Measurements from ENCODE around the gene FBP1.
A peak's percentile ranks its signal among the peaks of the same experiment; 100 is the strongest.
"Not testable (repeated sequence)": the region's sequence is repeated elsewhere in the genome, so short reads cannot be mapped to it uniquely, and the experiment has no call there.

FBP1 gene

DNA sequence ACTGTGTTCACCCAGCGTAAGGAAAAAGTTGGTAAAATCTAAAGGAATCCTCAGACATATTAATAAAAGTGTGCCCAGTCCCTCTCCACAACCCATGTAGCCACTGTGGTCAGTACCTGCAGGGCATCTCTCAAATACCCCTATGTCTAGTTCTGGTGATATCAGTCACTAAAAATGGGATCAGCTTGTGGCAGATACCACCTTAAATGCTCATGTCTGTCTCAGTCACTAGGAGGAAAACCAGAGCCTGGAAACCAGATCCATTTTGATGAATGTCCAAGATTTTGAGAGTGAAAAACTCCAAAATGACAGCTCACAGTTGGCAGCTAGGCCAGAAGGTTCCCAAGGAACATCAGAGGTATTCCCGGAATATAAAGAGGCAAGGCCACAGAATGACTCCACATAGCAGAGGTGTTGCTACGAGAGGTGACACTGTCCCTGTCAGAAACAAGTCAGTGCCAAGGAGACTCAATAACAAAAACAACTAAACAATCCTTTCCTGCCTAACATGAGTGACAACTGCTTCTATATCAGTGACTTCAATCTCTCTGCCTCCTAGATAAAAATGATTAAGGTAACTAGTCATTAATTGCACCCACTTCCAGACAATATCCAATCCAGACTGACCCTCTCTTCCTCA is 70.9 kb downstream of the FBP1 start:
- Histone ChIP-seq H3K9ac (ENCODE audit: insufficient read length) (no peak overlapping the region), H3K27ac (no peak overlapping the region), H3K4me3 (no peak overlapping the region), H3K9me3 (ENCODE audit: low read depth, low read length) (no peaks in the 10 kb centered on the region), H3K36me3 (ENCODE audit: insufficient read depth, low read length) (no peaks in the 10 kb centered on the region)
- no peak for DNase-seq (ENCODE audit: low read depth, low spot score)
- no peak for TF ChIP-seq EZH2 (IDR thresholded peaks at IDR 0.05)
- no peak for TF ChIP-seq POLR2AphosphoS5 (IDR thresholded peaks at IDR 0.05; ENCODE audit: borderline replicate concordance, low read depth, low read length)
- TF ChIP-seq FOXP2 (optimal IDR thresholded peaks at IDR 0.05; ENCODE audit: control extremely low read depth, extremely low read length, insufficient read depth), result no peak

DNA sequence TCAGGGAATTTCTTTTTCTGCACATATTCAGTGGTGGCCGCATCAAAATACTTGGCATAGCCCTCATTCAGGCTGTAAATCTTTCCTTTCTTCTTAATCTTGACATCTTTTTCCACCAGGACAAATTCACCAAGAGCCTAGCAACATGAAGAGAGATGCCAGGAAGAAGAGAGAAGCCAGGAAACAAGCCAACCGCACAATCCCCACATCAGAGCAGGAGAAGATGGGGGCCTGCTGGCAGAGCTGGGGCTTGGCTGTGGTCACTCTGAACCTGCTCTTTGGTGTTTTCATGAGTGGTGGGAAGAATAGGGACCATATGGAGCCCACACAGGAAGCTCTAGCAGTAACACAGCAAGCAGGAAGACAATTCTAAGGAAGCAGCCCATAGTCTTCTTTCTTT is 72.0 kb downstream of the FBP1 start:
- Histone ChIP-seq H3K4me3 (no peak overlapping the region), H3K9me3 (ENCODE audit: low read depth, low read length) (no peaks in the 10 kb centered on the region), H3K27ac (no peak overlapping the region), H3K9ac (ENCODE audit: insufficient read length) (no peak overlapping the region), H3K36me3 (ENCODE audit: insufficient read depth, low read length) (no peaks in the 10 kb centered on the region)
- no peak for TF ChIP-seq FOXP2 (optimal IDR thresholded peaks at IDR 0.05; ENCODE audit: control extremely low read depth, extremely low read length, insufficient read depth)
- TF ChIP-seq EZH2 (IDR thresholded peaks at IDR 0.05), result no peak
- TF ChIP-seq POLR2AphosphoS5 (IDR thresholded peaks at IDR 0.05; ENCODE audit: borderline replicate concordance, low read depth, low read length), result no peak
- DNase-seq (ENCODE audit: low read depth, low spot score), result no peak

DNA sequence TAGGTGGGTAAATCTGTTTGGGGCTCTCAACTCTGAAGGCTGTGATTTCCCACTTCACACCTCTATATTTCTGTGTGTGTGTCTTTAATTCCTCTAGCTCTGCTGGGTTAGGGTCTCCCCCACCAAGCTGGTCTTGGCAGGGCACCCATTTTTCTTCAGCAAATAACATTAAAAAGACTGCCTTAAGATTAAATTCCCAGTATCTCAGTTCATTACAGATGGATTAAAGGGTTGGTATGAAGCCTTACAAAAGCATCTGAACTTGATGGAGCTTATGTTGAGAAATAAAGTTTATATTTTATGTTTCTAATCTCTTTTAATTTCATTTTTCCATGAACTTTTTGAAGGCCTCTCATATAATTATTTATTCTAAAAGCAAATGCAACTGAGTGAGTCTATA is 72.8 kb downstream of the FBP1 start:
- no peak overlapping the region for H3K4me3 ChIP-seq
- TF ChIP-seq FOXP2 (optimal IDR thresholded peaks at IDR 0.05; ENCODE audit: control extremely low read depth, extremely low read length, insufficient read depth), result no peak
- no peak for TF ChIP-seq EZH2 (IDR thresholded peaks at IDR 0.05)
- TF ChIP-seq POLR2AphosphoS5 (IDR thresholded peaks at IDR 0.05; ENCODE audit: borderline replicate concordance, low read depth, low read length), result no peak
- no peak for DNase-seq (ENCODE audit: low read depth, low spot score)
- H3K36me3 ChIP-seq (ENCODE audit: insufficient read depth, low read length), result no peaks in the 10 kb centered on the region
- no peaks in the 10 kb centered on the region for H3K9me3 ChIP-seq (ENCODE audit: low read depth, low read length)
- no peak overlapping the region for H3K27ac ChIP-seq
- H3K9ac ChIP-seq (ENCODE audit: insufficient read length), result no peak overlapping the region

DNA sequence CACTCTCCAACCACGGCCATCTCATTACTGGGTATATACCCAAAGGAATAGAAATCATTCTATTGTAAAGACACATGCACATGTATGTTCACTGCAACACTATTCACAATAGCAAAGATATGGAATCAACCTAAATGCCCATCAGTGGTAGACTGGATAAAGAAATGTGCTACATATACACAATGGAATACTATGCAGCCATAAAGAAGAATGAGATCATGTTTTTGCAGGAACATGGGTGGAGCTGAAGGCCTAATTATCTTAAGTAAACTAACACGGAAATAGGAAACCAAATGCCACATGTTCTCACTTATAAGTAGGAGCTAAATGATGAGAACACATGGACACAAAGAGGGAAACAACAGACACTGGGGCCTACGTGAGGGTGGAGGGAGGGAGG is 75.0 kb downstream of the FBP1 start:
- H3K4me3 ChIP-seq; H3K36me3 ChIP-seq (ENCODE audit: insufficient read depth, low read length); H3K9me3 ChIP-seq (ENCODE audit: low read depth, low read length); DNase-seq (ENCODE audit: low read depth, low spot score); H3K27ac ChIP-seq; H3K9ac ChIP-seq (ENCODE audit: insufficient read length): not testable (repeated sequence)

DNA sequence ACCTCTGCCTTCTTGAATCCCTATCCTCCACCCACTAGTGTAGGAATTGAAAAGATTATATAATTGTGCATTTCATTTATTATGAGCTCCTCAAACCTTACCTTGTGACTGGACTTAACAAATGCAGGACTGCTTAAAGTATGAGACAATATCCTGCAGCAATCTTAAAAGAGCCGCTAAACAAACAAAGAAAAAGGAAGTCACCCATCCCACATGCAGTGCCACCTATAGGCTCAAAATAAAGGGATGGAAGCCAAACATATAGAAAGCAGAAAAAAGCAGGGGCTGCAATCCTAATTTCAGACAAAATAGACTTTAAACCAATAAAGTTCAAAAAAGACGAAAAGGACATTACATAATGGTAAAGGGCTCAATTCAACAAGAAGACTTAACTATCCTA is 75.8 kb downstream of the FBP1 start:
- DNase-seq (ENCODE audit: low read depth, low spot score), result no peak
- no peaks in the 10 kb centered on the region for H3K36me3 ChIP-seq (ENCODE audit: insufficient read depth, low read length)
- H3K9ac ChIP-seq (ENCODE audit: insufficient read length), result no peak overlapping the region
- H3K9me3 ChIP-seq (ENCODE audit: low read depth, low read length), result no peaks in the 10 kb centered on the region
- TF ChIP-seq EZH2 (IDR thresholded peaks at IDR 0.05), result no peak
- no peak for TF ChIP-seq POLR2AphosphoS5 (IDR thresholded peaks at IDR 0.05; ENCODE audit: borderline replicate concordance, low read depth, low read length)
- no peak for TF ChIP-seq FOXP2 (optimal IDR thresholded peaks at IDR 0.05; ENCODE audit: control extremely low read depth, extremely low read length, insufficient read depth)
- H3K4me3 ChIP-seq, result no peak overlapping the region
- H3K27ac ChIP-seq, result no peak overlapping the region

DNA sequence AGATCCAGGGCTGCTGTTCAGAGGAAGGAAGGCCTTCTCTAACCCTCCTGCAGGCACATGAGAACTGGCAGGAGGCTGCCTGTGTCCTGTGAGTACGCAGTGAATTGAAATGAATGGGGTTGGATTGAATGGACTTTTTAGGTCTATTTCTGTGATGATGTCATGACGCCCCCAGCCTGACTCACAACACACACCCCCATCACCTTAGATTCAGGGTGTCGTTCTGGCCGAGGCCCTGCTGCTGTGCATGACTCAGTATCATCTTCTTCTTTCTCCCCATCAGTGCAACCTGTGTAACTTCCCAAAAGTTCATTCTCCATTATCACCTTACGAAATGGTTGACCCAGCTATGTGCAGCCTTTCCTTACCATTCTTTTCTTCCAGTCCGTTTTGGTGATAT is 79.1 kb downstream of the FBP1 start:
- H3K9ac ChIP-seq (ENCODE audit: insufficient read length), result no peak overlapping the region
- DNase-seq (ENCODE audit: low read depth, low spot score), result no peak
- no peaks in the 10 kb centered on the region for H3K9me3 ChIP-seq (ENCODE audit: low read depth, low read length)
- no peaks in the 10 kb centered on the region for H3K36me3 ChIP-seq (ENCODE audit: insufficient read depth, low read length)
- TF ChIP-seq FOXP2 (optimal IDR thresholded peaks at IDR 0.05; ENCODE audit: control extremely low read depth, extremely low read length, insufficient read depth) (no peak), POLR2AphosphoS5 (IDR thresholded peaks at IDR 0.05; ENCODE audit: borderline replicate concordance, low read depth, low read length) (no peak), EZH2 (IDR thresholded peaks at IDR 0.05) (no peak)
- H3K27ac ChIP-seq, result no peak overlapping the region
- H3K4me3 ChIP-seq, result no peak overlapping the region

DNA sequence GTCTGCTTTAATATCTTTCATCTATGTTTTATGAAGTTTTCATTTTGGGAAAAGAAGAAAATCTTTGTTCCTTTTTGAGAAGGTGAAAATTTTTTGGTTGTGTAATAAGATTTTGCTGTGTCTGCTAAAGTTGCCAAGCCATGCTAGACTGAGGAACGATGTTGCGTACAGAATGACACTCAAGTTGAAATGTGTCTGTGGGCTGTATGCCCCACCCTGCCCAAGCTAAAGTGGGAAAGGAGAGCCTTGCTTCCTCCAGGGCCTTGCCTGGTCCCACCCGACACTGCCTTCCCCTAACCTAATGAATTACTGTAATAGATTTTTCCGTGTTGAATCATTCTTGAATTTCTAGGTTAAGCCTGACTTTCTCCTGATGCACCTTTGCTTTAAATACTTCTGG is 81.9 kb downstream of the FBP1 start:
- Histone ChIP-seq H3K9ac (ENCODE audit: insufficient read length) (no peak overlapping the region), H3K27ac (no peak overlapping the region), H3K9me3 (ENCODE audit: low read depth, low read length) (no peaks in the 10 kb centered on the region), H3K4me3 (no peak overlapping the region), H3K36me3 (ENCODE audit: insufficient read depth, low read length) (no peaks in the 10 kb centered on the region)
- TF ChIP-seq EZH2 (IDR thresholded peaks at IDR 0.05) (no peak), POLR2AphosphoS5 (IDR thresholded peaks at IDR 0.05; ENCODE audit: borderline replicate concordance, low read depth, low read length) (no peak), FOXP2 (optimal IDR thresholded peaks at IDR 0.05; ENCODE audit: control extremely low read depth, extremely low read length, insufficient read depth) (no peak)
- DNase-seq (ENCODE audit: low read depth, low spot score), result no peak

DNA sequence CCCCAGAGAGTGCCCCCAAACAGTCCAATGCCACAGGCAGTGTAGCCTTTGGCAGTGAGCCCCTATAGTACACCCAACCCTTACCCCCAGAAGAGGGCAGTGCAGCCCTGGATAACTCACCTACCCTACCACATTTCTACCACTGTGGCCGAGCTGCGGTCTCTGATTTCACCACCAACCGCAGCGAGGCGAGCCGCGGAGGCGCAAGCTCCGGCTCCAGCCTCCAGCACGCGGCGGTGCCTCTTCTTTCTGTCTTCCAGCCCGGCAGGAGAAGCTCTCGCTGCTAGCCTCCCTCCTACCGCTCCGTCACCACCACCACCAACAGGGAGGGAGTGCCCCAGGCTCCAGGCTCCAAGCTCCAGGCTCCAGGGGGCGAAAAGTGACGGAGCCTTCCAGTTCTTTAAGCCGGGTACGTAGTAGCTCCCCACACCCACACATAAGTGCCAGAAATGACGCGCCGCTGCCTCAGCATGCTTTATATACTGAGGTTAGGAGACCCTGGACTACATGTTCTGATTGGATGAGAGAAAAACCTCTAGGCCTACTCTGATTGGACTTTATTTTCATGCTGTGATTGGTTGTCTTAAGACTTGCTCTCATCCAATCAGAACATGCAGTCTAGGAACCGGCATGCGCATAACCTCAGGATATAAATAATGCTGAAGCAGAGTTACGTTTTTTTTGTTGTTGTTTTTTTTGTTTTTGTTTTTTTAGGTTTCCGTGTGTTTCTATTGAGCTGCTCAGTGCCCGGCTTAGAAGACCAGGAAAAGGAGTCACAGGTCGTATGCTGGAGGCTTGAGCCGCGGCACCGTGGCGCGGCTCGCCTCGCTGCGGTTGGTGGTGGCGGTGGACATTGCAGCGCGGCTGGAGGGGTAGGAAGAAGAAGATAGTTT is 84.6 kb downstream of the FBP1 start, which contains the start of gene PCAT7:
TSS of gene PCAT7 (plus strand) at position 645 of the 893 bp plus-strand sequence.
- Histone ChIP-seq H3K36me3 (ENCODE audit: insufficient read depth, low read length) (no peaks in the 10 kb centered on the region), H3K4me3 (peak within 1 kb of the TSS; percentile 83), H3K27ac (peak within 1 kb of the TSS; percentile 73; the same call in 1 of the 2 replicates), H3K9ac (ENCODE audit: insufficient read length) (peak within 1 kb of the TSS; percentile 76), H3K9me3 (ENCODE audit: low read depth, low read length) (no peaks in the 10 kb centered on the region)
- peak; percentile 44 for DNase-seq (ENCODE audit: low read depth, low spot score)
- TF ChIP-seq POLR2AphosphoS5 (IDR thresholded peaks at IDR 0.05; ENCODE audit: borderline replicate concordance, low read depth, low read length), result peak; percentile 66; the same call in 1 of the 2 replicates
- TF ChIP-seq EZH2 (IDR thresholded peaks at IDR 0.05), result no peak

Measured in SK-N-MC (cell line).